ENCODE results near the gene DUSP16. TPM values are rescaled to one million over a fixed set of nuclear protein-coding genes. Genes with fewer than 3 reads are reported as not detected.
A peak's percentile ranks its signal among the peaks of the same experiment; 100 is the strongest.
"Not testable (repeated sequence)": the region's sequence is repeated elsewhere in the genome, so short reads cannot be mapped to it uniquely, and the experiment has no call there.

The DUSP16 gene
- total RNA-seq, 1 donor from 2014 or later = 52.1 TPM

DNA sequence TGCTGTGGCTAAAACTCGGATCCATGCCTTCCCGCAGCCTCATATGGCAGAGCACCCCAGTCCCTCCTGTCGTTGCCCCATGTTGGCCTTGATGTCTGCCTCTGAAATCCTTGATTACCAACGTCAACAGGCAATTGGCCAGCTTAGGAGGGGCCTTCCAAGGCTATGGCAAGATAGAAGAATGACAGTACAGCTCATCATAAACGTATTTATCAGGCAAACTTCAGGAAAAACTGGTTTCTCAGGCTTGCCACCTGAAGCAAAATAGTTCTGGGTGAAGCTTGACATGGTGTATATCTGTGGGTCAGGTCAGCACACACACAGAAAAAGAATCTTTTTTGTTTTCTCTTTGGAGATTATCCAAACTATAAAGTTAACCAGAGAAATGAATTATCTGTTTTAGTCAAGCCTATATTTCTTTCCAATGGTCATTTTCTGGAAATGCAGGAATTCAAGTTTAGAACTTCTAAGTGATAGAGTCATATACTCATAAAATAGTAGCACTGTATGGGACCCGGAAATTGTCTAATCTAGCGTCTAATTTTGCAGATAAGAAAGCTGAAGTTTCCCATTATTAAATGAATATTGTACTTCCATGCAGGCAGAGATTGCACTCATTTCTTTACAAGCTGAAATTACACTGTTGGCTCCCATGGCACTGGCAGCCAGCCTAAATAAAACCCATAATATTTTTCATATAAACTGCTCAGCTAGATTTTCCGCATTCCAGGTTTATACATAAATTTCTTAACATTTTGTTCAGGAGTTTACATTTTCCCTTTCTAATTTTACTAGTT lies 24.4 kb upstream of the DUSP16 start:
- Mint-ChIP-seq H3K27ac (peak overlapping the region; percentile 95), H3K4me1 (ENCODE audit: unreplicated experiment) (no peaks in the 10 kb centered on the region)

DNA sequence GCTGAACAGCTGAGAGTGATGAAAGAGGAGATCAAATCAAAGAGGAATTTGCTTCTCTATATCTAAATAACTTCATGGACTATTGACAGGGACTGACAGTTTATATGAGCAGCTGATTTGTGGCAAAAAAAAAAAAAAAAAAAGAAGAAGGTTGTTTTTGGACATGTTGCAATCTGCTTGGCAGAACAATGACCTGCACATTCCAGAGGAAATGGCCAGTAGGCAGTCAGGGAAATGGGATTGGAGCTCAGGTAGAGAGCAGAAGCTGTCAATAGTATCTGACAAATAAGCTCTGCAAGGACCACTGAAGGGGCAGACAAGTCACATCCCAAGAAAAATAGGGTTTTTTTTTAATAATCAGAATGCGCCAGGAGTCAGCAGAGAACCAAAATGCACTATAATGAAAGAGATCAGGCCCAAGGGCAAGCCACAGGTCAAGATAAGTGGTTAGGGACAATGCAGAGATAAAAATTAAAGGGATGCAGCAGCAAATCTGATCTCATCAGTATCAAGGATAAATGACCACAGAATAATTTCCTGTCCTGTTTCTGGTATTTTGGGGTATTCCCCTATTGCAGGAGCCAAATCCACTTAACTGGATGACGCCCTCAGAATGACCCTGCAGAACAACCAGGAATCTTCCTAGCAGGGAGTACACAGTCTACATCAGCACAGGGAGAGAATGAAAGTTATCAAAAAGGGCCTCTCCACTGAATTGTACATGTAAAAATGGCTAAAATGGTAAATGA lies 22.6 kb upstream of the DUSP16 start:
- Mint-ChIP-seq H3K9me3 (peaks cover 5% of the 10 kb centered on the region), H3K27ac (peak overlapping the region; percentile 95), H3K27me3 (peaks cover 7% of the 10 kb centered on the region), H3K4me3 (peak overlapping the region; percentile 25), H3K36me3 (peaks cover 11% of the 10 kb centered on the region), H3K4me1 (ENCODE audit: unreplicated experiment) (no peaks in the 10 kb centered on the region)
- TF ChIP-seq, protein P1, sequence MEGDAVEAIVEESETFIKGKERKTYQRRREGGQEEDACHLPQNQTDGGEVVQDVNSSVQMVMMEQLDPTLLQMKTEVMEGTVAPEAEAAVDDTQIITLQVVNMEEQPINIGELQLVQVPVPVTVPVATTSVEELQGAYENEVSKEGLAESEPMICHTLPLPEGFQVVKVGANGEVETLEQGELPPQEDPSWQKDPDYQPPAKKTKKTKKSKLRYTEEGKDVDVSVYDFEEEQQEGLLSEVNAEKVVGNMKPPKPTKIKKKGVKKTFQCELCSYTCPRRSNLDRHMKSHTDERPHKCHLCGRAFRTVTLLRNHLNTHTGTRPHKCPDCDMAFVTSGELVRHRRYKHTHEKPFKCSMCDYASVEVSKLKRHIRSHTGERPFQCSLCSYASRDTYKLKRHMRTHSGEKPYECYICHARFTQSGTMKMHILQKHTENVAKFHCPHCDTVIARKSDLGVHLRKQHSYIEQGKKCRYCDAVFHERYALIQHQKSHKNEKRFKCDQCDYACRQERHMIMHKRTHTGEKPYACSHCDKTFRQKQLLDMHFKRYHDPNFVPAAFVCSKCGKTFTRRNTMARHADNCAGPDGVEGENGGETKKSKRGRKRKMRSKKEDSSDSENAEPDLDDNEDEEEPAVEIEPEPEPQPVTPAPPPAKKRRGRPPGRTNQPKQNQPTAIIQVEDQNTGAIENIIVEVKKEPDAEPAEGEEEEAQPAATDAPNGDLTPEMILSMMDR (conservative IDR thresholded peaks at IDR 0.05) = no peak
- DNase-seq (ENCODE audit: extremely low spot score, unreplicated experiment) = no peak

More for the DNA sequence above, 24.4 kb upstream of the DUSP16 start:
- peaks cover 7% of the 10 kb centered on the region for H3K9me3 Mint-ChIP-seq
- DNase-seq (ENCODE audit: extremely low spot score, unreplicated experiment) = no peak
- TF ChIP-seq, protein P1 (conservative IDR thresholded peaks at IDR 0.05) = no peak
- H3K4me3 Mint-ChIP-seq = peak overlapping the region; percentile 68
- peaks cover 9% of the 10 kb centered on the region for H3K27me3 Mint-ChIP-seq
- peaks cover 13% of the 10 kb centered on the region for H3K36me3 Mint-ChIP-seq

DNA sequence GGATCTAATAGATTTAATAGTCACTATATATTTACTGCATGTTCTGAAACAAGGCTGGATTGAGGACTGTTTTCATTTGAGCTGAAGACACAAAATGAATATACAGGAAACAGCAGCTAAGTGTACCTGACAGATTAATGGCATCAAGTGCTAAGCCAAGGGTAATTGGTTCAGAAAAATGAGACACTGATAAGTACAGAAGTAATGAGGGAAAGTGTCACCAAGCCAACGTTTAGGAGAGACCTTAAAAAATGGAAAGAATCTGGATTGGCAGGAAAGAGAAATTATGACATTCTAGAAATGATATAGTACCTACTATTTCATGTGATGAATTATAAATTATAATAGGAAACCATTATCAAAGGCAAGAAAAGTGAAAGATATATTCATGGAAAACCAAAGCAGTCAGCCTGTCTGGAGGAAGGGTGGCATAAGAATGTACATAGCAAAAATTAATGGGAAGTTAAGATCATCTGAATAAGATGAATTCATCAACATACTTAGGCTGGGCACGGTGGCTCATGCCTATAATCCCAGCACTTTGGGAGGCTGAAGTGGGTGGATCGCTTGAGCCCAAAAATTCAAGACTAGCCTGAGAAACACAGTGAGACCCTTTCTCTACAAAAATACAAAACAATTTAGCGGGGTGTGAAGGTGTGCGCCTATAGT lies 21.0 kb upstream of the DUSP16 start:
- H3K9me3 Mint-ChIP-seq = peaks cover 8% of the 10 kb centered on the region
- no peak for DNase-seq (ENCODE audit: extremely low spot score, unreplicated experiment)
- TF ChIP-seq, protein P1 (conservative IDR thresholded peaks at IDR 0.05) = no peak
- peaks cover 4% of the 10 kb centered on the region for H3K36me3 Mint-ChIP-seq
- peak overlapping the region; percentile 70 for H3K4me3 Mint-ChIP-seq
- peak overlapping the region; percentile 95 for H3K27ac Mint-ChIP-seq
- no peaks in the 10 kb centered on the region for H3K4me1 Mint-ChIP-seq (ENCODE audit: unreplicated experiment)
- H3K27me3 Mint-ChIP-seq = no peaks in the 10 kb centered on the region

DNA sequence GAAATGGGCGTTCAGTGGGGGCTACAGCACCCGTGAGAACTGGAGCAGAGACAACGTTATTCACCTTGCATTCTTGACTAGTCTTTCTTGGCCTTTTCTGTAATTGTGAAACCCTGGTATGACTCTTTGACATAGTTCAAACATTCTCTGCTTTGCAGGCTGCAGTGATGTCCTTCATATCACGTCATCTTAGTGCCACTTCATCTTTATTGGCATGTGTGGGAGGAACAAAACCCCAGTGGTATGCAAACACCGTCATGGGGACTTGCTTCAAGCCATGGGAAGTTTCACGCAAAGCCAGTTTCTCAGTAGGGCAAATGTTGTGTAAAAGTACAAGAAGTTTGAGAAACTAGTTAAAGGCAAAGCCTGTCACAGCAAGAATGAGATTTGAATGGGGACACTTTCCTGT lies 20.2 kb upstream of the DUSP16 start:
- TF ChIP-seq, protein P1 (conservative IDR thresholded peaks at IDR 0.05) = no peak
- Mint-ChIP-seq H3K27me3 (no peaks in the 10 kb centered on the region), H3K9me3 (peaks cover 8% of the 10 kb centered on the region), H3K4me3 (peak overlapping the region; percentile 70), H3K27ac (peak overlapping the region; percentile 95), H3K4me1 (ENCODE audit: unreplicated experiment) (no peaks in the 10 kb centered on the region), H3K36me3 (peaks cover 4% of the 10 kb centered on the region)
- no peak for DNase-seq (ENCODE audit: extremely low spot score, unreplicated experiment)

DNA sequence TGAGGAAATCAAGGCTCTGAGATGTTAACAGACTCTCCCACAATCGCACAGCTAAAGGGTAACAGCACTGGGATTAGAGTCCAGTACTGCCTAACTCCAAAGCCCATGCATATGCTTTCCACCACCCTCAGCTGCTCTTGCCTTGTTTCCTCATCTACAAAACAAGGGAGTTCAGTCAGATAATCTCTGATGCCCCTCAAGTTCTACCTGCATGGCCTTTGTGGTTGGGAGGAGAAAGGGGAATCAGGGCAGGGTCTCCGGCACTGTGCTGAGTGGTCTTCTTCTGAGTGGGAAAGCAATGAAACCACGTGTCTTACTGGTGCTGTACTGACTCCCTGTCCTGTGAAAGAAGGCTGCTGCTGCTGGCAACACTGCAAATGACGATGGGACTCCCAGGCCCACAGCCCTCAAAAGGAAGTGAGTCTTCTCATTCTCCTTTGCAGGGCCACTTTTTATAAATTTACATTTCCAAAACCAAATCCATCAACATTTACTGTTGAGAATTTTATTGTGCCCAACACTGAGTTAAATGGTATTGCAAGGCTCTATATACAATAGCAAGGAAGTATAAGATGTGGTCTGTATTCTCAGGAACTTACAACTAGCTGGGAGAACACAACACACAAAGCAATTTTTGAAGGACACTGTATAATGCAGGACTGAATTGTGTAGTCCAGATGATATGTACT lies 19.7 kb upstream of the DUSP16 start:
- Mint-ChIP-seq H3K27ac (peak overlapping the region; percentile 95), H3K36me3 (peaks cover 4% of the 10 kb centered on the region), H3K4me1 (ENCODE audit: unreplicated experiment) (no peaks in the 10 kb centered on the region), H3K4me3 (peak overlapping the region; percentile 70), H3K27me3 (no peaks in the 10 kb centered on the region), H3K9me3 (peaks cover 8% of the 10 kb centered on the region)
- no peak for DNase-seq (ENCODE audit: extremely low spot score, unreplicated experiment)
- TF ChIP-seq, protein P1 (conservative IDR thresholded peaks at IDR 0.05) = no peak

DNA sequence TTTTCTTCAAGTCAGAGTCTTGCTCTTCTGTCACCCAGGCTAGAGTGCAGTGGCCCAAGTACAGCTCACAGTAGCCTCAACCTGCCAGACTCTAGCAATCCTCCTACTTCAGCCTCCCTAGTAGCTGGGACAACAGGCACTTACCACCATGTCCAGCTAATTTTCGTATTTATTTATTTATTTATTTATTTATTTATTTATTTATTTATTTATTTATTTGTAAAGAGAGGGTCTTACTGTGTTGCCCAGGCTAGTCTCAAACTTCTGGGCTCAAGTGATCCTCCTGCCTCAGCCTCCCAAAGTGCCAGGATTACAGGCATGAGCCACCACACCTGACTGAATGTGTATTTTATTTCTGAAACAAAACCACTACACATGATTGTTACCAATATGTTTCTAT lies 18.1 kb upstream of the DUSP16 start:
- H3K36me3 Mint-ChIP-seq; H3K4me1 Mint-ChIP-seq (ENCODE audit: unreplicated experiment); H3K27me3 Mint-ChIP-seq; H3K4me3 Mint-ChIP-seq; H3K9me3 Mint-ChIP-seq; DNase-seq (ENCODE audit: extremely low spot score, unreplicated experiment): not testable (repeated sequence)
- peak overlapping the region; percentile 82 for H3K27ac Mint-ChIP-seq

Measured in type B pancreatic cell (in vitro differentiated cells).